Spleen (tissue), 11 donors: ENCODE data around the gene EVC2. TPM values are rescaled to one million over a fixed set of nuclear protein-coding genes. Genes with fewer than 3 reads are reported as not detected.

Source experiments
- DNase-seq: peaks from one replicate; pipeline ENCODE4 v3.0.0-alpha.2; 2020
- H3K27ac ChIP-seq, 8 donors: fragments of 200-600 bp; sonication (generic) in 7 of 8; 1 replicate in 4 of 8; 2 replicates in 4 of 8; pipeline versions ENCODE4 v1.5.0 to v1.8.0; 2016 to 2021; ENCODE audit warnings: inconsistent platforms in 4 of 8, mild to moderate bottlenecking in 4 of 8, moderate library complexity in 1 of 8
- H3K27me3 ChIP-seq, 7 donors: fragments of 200-600 bp; sonication (generic) in 6 of 7; replicated peaks in 1 of 7; 1 replicate in 4 of 7; 2 replicates in 3 of 7; pipeline versions ENCODE4 v1.5.0 to v1.8.0; 2016 to 2021; ENCODE audit warnings: inconsistent platforms in 3 of 7, mild to moderate bottlenecking in 1 of 7
- H3K36me3 ChIP-seq, 6 donors: fragments of 200-600 bp; sonication (generic) in 5 of 6; 1 replicate in 4 of 6; 2 replicates in 2 of 6; pipeline versions ENCODE4 v1.5.0 to v1.8.0; 2016 to 2021; ENCODE audit warnings: inconsistent platforms in 2 of 6
- H3K4me1 ChIP-seq, 6 donors: fragments of 200-600 bp; sonication (generic) in 5 of 6; 1 replicate in 3 of 6; 2 replicates in 3 of 6; pipeline versions ENCODE4 v1.5.0 to v1.8.0; 2016 to 2021; ENCODE audit warnings: inconsistent platforms in 3 of 6
- H3K4me3 ChIP-seq, 8 donors: fragments of 200-600 bp; sonication (generic) in 7 of 8; 1 replicate in 4 of 8; 2 replicates in 4 of 8; pipeline versions ENCODE4 v1.5.0 to v1.8.0; 2016 to 2021; ENCODE audit warnings: inconsistent platforms in 4 of 8, mild to moderate bottlenecking in 4 of 8, moderate library complexity in 2 of 8
- H3K9me3 ChIP-seq, 8 donors: fragments of 200-600 bp; sonication (generic) in 7 of 8; 1 replicate in 4 of 8; 2 replicates in 4 of 8; pipeline versions ENCODE4 v1.5.0 to v1.8.0; 2016 to 2021; ENCODE audit warnings: inconsistent platforms in 4 of 8
- POLR2A ChIP-seq, 3 donors: fragments of 450-650 bp; IDR thresholded peaks; one replicate each; pipeline ENCODE4 v1.5.1; 2017; ENCODE audit warnings: antibody characterized with exemption in 3 of 3, mild to moderate bottlenecking in 1 of 3
- POLR2AphosphoS5 ChIP-seq, 3 donors: sonication (generic); formaldehyde crosslinking; IDR thresholded peaks; one replicate each; pipeline ENCODE4 v1.5.1; 2017; ENCODE audit warnings: antibody characterized with exemption in 3 of 3
- WGBS, 5 donors: extraction: QIAGEN DNeasy Blood & Tissue Kit in 3 of 5; methylation state at CpG; one replicate each; pipeline versions ENCODE4 v1.1.5 to v1.1.7; 2013 to 2018; 5-methylcytosine and 5-hydroxymethylcytosine counted together
- intact Hi-C: fragments of 100-400 bp; cut with DNase I; formaldehyde crosslinking; loops from one replicate; pipeline ENCODE4 v1.15.0; 2023; ENCODE audit warnings: low total_unique reads
- polyA plus RNA-seq, 3 donors: library from polyadenylated mRNA; stranded (reverse); fragments of 200-250 nt; gene quantifications; one replicate each; pipeline ENCODE4 v1.2.1, GENCODE V29; 2013
- total RNA-seq, 7 donors: library from RNA; depleted of rRNA in 3 of 7; stranded (reverse); fragments of >200 nt in 3 of 7; fragmentation: NEBNext Ultra II Directional in 4 of 7; extraction: Animal tissue kit (Norgen Biotek cat#: 25700) in 4 of 7; gene quantifications; one replicate each; pipeline versions ENCODE4 v1.1.0 to v1.2.1, GENCODE V29; 2016 to 2021
- TF ChIP-seq, protein P1 (sequence below), 11 experiments: fragments of 200-600 bp in 7 of 11; fragments of 450-650 bp in 4 of 11; sonication (generic) in 4 of 11; IDR thresholded peaks in 8 of 11; conservative IDR thresholded peaks in 3 of 11; 1 replicate in 7 of 11; 2 replicates in 4 of 11; pipeline versions ENCODE4 v1.4.0 to v1.8.0; 2016 to 2021; ENCODE audit warnings: antibody characterized with exemption in 11 of 11, inconsistent platforms in 4 of 11, mild to moderate bottlenecking in 1 of 11
- donor health status: healthy with polysubstance abuse.
- donor health status: DM: no; HTN: no; CAD: no; lungs with moderate emphysema.
- donor health status: DM: no; HTN: no; CAD: no.
- donor health status: Bipolar disorder and iron deficiency.
- donor health status: healthy.
- donor health status: DM: no; HTN: no; CAD: no.
- donor health status: DM: yes; HTN: yes; CAD: no.

The EVC2 gene
- total and polyA plus RNA-seq, 10 donors = 0.30 to 4.4 (median 2.6) TPM

- H3K27ac ChIP-seq = no peak overlapping the region
- H3K36me3 ChIP-seq = peaks cover 0 to 12% (median 0%) of the 10 kb centered on the region in 6 donors
- no peak for DNase-seq
- TF ChIP-seq POLR2A (IDR thresholded peaks at IDR 0.05) (no peak), POLR2AphosphoS5 (IDR thresholded peaks at IDR 0.05) (no peak)
- TF ChIP-seq, protein P1, sequence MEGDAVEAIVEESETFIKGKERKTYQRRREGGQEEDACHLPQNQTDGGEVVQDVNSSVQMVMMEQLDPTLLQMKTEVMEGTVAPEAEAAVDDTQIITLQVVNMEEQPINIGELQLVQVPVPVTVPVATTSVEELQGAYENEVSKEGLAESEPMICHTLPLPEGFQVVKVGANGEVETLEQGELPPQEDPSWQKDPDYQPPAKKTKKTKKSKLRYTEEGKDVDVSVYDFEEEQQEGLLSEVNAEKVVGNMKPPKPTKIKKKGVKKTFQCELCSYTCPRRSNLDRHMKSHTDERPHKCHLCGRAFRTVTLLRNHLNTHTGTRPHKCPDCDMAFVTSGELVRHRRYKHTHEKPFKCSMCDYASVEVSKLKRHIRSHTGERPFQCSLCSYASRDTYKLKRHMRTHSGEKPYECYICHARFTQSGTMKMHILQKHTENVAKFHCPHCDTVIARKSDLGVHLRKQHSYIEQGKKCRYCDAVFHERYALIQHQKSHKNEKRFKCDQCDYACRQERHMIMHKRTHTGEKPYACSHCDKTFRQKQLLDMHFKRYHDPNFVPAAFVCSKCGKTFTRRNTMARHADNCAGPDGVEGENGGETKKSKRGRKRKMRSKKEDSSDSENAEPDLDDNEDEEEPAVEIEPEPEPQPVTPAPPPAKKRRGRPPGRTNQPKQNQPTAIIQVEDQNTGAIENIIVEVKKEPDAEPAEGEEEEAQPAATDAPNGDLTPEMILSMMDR (IDR thresholded peaks at IDR 0.05 in 8 of 11, conservative IDR thresholded peaks at IDR 0.05 in 3 of 11) = no peak
- intact Hi-C loops = no loop called here
- H3K4me3 ChIP-seq = no peak overlapping the region
- 77 to 84% (median 79%) methylated on average over 4 of the region's 4 CpGs for WGBS, 5 donors
- no peaks in the 10 kb centered on the region for H3K27me3 ChIP-seq
- H3K4me1 ChIP-seq = no peaks in the 10 kb centered on the region
- H3K9me3 ChIP-seq = no peaks in the 10 kb centered on the region
These were observed 69.4 kb downstream of the EVC2 start for GRCh38 chr4:5638976-5639375.

DNA sequence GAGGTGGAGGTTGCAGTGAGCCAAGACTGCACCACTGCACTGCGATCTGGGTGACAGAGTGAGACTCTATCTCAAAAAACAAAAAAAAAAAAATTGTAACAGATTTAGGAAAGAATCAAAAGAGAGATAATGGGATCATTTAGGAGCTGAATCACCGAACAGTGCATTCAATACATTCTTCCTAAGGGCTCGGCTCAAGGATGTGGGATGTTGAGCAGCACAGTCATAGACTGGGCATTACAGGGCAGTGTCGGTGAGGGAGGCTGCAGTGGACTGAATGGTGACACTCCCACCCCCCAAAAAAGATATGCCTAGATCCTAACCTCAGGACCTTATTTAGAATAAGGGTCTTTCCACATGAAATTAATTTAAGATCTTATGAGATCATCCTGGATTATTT lies 70.0 kb downstream of the EVC2 start:
- H3K27me3 ChIP-seq = no peaks in the 10 kb centered on the region
- no peaks in the 10 kb centered on the region for H3K9me3 ChIP-seq
- no peak overlapping the region for H3K4me3 ChIP-seq
- DNase-seq = no peak
- no peak overlapping the region for H3K27ac ChIP-seq
- TF ChIP-seq, protein P1 (IDR thresholded peaks at IDR 0.05 in 8 of 11, conservative IDR thresholded peaks at IDR 0.05 in 3 of 11) = no peak
- TF ChIP-seq POLR2A (IDR thresholded peaks at IDR 0.05) (no peak), POLR2AphosphoS5 (IDR thresholded peaks at IDR 0.05) (no peak)
- H3K4me1 ChIP-seq = no peaks in the 10 kb centered on the region
- 84 to 94% (median 91%) methylated on average over 4 of the region's 4 CpGs for WGBS, 5 donors
- H3K36me3 ChIP-seq = peaks cover 0 to 12% (median 0%) of the 10 kb centered on the region in 6 donors
- intact Hi-C loops = no loop called here

GRCh38 chr4:5636766-5637670 lies 71.3 kb downstream of the EVC2 start:
- Histone ChIP-seq H3K36me3 (peaks cover 0 to 12% (median 0%) of the 10 kb centered on the region in 6 donors), H3K27ac (no peak overlapping the region), H3K4me3 (no peak overlapping the region), H3K27me3 (no peaks in the 10 kb centered on the region), H3K9me3 (peaks cover 0 to 6% (median 0%) of the 10 kb centered on the region in 8 donors), H3K4me1 (no peaks in the 10 kb centered on the region)
- 80 to 93% (median 84%) methylated on average over 12 to 13 of the region's 13 CpGs for WGBS, 5 donors
- intact Hi-C loops = no loop called here
- TF ChIP-seq, protein P1 (IDR thresholded peaks at IDR 0.05 in 8 of 11, conservative IDR thresholded peaks at IDR 0.05 in 3 of 11) = no peak
- TF ChIP-seq POLR2AphosphoS5 (IDR thresholded peaks at IDR 0.05) (no peak), POLR2A (IDR thresholded peaks at IDR 0.05) (no peak)
- DNase-seq = no peak

DNA sequence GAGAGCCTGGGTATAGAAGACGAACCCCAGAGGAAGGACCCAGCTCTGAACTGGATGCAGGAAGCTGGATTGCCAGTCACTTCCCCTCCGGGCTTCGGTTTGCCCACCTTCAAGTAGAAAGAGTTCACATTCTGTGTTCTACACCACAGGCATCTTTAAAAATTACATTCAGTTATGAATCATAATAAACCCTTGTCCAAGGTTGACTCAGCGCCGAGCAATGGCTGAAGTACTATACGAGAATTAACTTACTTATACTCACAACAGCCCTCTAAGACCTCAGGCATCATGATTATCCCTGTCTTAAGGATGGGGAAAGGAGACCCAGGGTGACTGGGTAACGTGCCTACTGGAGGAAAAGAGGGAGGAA lies 72.5 kb downstream of the EVC2 start:
- intact Hi-C loops = no loop called here
- TF ChIP-seq POLR2A (IDR thresholded peaks at IDR 0.05) (no peak), POLR2AphosphoS5 (IDR thresholded peaks at IDR 0.05) (no peak)
- TF ChIP-seq, protein P1 (IDR thresholded peaks at IDR 0.05 in 8 of 11, conservative IDR thresholded peaks at IDR 0.05 in 3 of 11) = no peak
- Histone ChIP-seq H3K27me3 (no peaks in the 10 kb centered on the region), H3K27ac (no peak overlapping the region), H3K4me3 (no peak overlapping the region), H3K9me3 (peaks cover 0 to 6% (median 0%) of the 10 kb centered on the region in 8 donors), H3K4me1 (no peaks in the 10 kb centered on the region), H3K36me3 (peaks cover 0 to 12% (median 0%) of the 10 kb centered on the region in 6 donors)
- DNase-seq = no peak
- 40 to 54% (median 47%) methylated on average over 7 of the region's 7 CpGs for WGBS, 5 donors
